Muscle of leg (tissue), 11 donors: ENCODE measurements around the gene KLHL7. TPM values are rescaled to one million over a fixed set of nuclear protein-coding genes. Genes with fewer than 3 reads are reported as not detected.
"Not testable (repeated sequence)": the region's sequence is repeated elsewhere in the genome, so short reads cannot be mapped to it uniquely, and the experiment has no call there.

Experiments
- DNase-seq: peaks from one replicate; pipeline ENCODE4 v3.0.0; 2013
- H3K27ac ChIP-seq: one replicate; pipeline ENCODE4 v1.5.1; 2013; ENCODE audit warnings: mild to moderate bottlenecking, low read length, control low read depth
- H3K27me3 ChIP-seq: one replicate; pipeline ENCODE4 v1.6.1; 2013; ENCODE audit warnings: low read length; ENCODE audit not compliant: control insufficient read depth, insufficient read depth
- H3K36me3 ChIP-seq: one replicate; pipeline ENCODE4 v1.6.1; 2013; ENCODE audit warnings: low read length; ENCODE audit not compliant: control insufficient read depth, insufficient read depth
- H3K4me1 ChIP-seq: one replicate; pipeline ENCODE4 v1.6.1; 2013; ENCODE audit warnings: low read length; ENCODE audit not compliant: control insufficient read depth, insufficient read depth
- H3K4me3 ChIP-seq: one replicate; pipeline ENCODE4 v1.5.1; 2013; ENCODE audit warnings: low read length, control low read depth
- H3K9me3 ChIP-seq: replicated peaks from 2 replicates; pipeline ENCODE4 v1.6.1; 2013; ENCODE audit warnings: low read depth, low read length; ENCODE audit not compliant: control insufficient read depth
- WGBS: methylation state at CpG from one replicate; pipeline ENCODE4 v1.1.5; 2013; ENCODE audit warnings: missing lambda C conversion rate; ENCODE audit not compliant: insufficient coverage; 5-methylcytosine and 5-hydroxymethylcytosine counted together
- polyA plus RNA-seq, 8 donors: library from polyadenylated mRNA; unstranded; fragments of 120-200 nt; gene quantifications; one replicate each; pipeline versions ENCODE4 v1.2.1 to v1.2.3, GENCODE V29; 2013; ENCODE audit warnings: inconsistent platforms in 1 of 8, low replicate concordance in 1 of 8; ENCODE audit not compliant: insufficient read length in 8 of 8, insufficient read depth in 1 of 8
- total RNA-seq: library from RNA; stranded (reverse); fragments of 120-200 nt; gene quantifications from one replicate; pipeline ENCODE4 v1.2.4, GENCODE V29; 2013

Gene KLHL7
- total and polyA plus RNA-seq, 9 donors: 17.6 to 29.6 (median 21.9) TPM

- no peaks in the 10 kb centered on the region for H3K4me1 ChIP-seq
- H3K36me3 ChIP-seq: peaks cover 26% of the 10 kb centered on the region
- H3K4me3 ChIP-seq: no peak overlapping the region
- no peak overlapping the region for H3K27ac ChIP-seq
- no peaks in the 10 kb centered on the region for H3K9me3 ChIP-seq
- no peak for DNase-seq
- WGBS: 88% methylated on average over 2 of the region's 2 CpGs
- no peaks in the 10 kb centered on the region for H3K27me3 ChIP-seq
Observed at GRCh38 chr7:23191022-23191421, 85.4 kb downstream of the KLHL7 start.

- H3K36me3 ChIP-seq: peaks cover 22% of the 10 kb centered on the region
- H3K4me1 ChIP-seq, H3K27ac ChIP-seq, H3K9me3 ChIP-seq, DNase-seq, H3K4me3 ChIP-seq, H3K27me3 ChIP-seq: not testable (repeated sequence)
- WGBS: 96% methylated on average over 24 of the region's 27 CpGs
Observed at GRCh38 chr7:23193650-23194227, 88.2 kb downstream of the KLHL7 start.

GRCh38 chr7:23196306-23196705, 90.7 kb downstream of the KLHL7 start:
- Histone ChIP-seq H3K36me3 (peaks cover 38% of the 10 kb centered on the region), H3K4me1 (no peaks in the 10 kb centered on the region), H3K9me3 (no peaks in the 10 kb centered on the region), H3K4me3 (no peak overlapping the region), H3K27me3 (no peaks in the 10 kb centered on the region), H3K27ac (no peak overlapping the region)
- WGBS: 20% methylated on average over 1 of the region's 5 CpGs
- no peak for DNase-seq

GRCh38 chr7:23197745-23198144, 92.2 kb downstream of the KLHL7 start:
- not testable (repeated sequence) for H3K9me3 ChIP-seq, DNase-seq, H3K27me3 ChIP-seq, H3K4me1 ChIP-seq, H3K27ac ChIP-seq, H3K4me3 ChIP-seq
- H3K36me3 ChIP-seq: peaks cover 34% of the 10 kb centered on the region
- 91% methylated on average over 4 of the region's 5 CpGs for WGBS

- H3K27me3 ChIP-seq: no peaks in the 10 kb centered on the region
- H3K36me3 ChIP-seq: peaks cover 27% of the 10 kb centered on the region
- H3K4me3 ChIP-seq: no peak overlapping the region
- no peak for DNase-seq
- H3K4me1 ChIP-seq: no peaks in the 10 kb centered on the region
- no peaks in the 10 kb centered on the region for H3K9me3 ChIP-seq
- H3K27ac ChIP-seq: no peak overlapping the region
- 100% methylated on average over 1 of the region's 2 CpGs for WGBS
Observed at GRCh38 chr7:23200331-23200730, 94.7 kb downstream of the KLHL7 start.

- no CpG with 5 or more reads among the region's 1 CpG for WGBS
- Histone ChIP-seq H3K4me3 (no peak overlapping the region), H3K9me3 (no peaks in the 10 kb centered on the region), H3K36me3 (peaks cover 22% of the 10 kb centered on the region), H3K27ac (no peak overlapping the region), H3K4me1 (peaks cover 5% of the 10 kb centered on the region), H3K27me3 (no peaks in the 10 kb centered on the region)
- no peak for DNase-seq
Observed at GRCh38 chr7:23204241-23204640, 98.7 kb downstream of the KLHL7 start.

- peaks cover 9% of the 10 kb centered on the region for H3K36me3 ChIP-seq
- WGBS: no CpG with 5 or more reads among the region's 2 CpGs
- peak overlapping the region; percentile 5 for H3K27ac ChIP-seq
Observed at GRCh38 chr7:23205577-23205908, 100.0 kb downstream of the KLHL7 start.

GRCh38 chr7:23205909-23206767, 100.6 kb downstream of the KLHL7 start:
- peaks cover 7% of the 10 kb centered on the region for H3K36me3 ChIP-seq
- WGBS: 15% methylated on average over 66 of the region's 76 CpGs
- H3K4me3 ChIP-seq: peak overlapping the region; percentile 28
- peaks cover 5% of the 10 kb centered on the region for H3K4me1 ChIP-seq
- peak; percentile 51 for DNase-seq
- H3K27ac ChIP-seq: peak overlapping the region; percentile 83
- no peaks in the 10 kb centered on the region for H3K27me3 ChIP-seq
- H3K9me3 ChIP-seq: no peaks in the 10 kb centered on the region

More at GRCh38 chr7:23205577-23205908, 100.0 kb downstream of the KLHL7 start:
- Histone ChIP-seq H3K9me3 (no peaks in the 10 kb centered on the region), H3K4me1 (peaks cover 5% of the 10 kb centered on the region), H3K4me3 (peak overlapping the region; percentile 28), H3K27me3 (no peaks in the 10 kb centered on the region)
- DNase-seq: no peak

- Histone ChIP-seq H3K27ac (peak overlapping the region; percentile 15), H3K27me3 (no peaks in the 10 kb centered on the region), H3K4me1 (peaks cover 5% of the 10 kb centered on the region), H3K9me3 (no peaks in the 10 kb centered on the region), H3K36me3 (peaks cover 3% of the 10 kb centered on the region), H3K4me3 (no peak overlapping the region)
- peak; percentile 8 for DNase-seq
- no CpG with 5 or more reads among the region's 2 CpGs for WGBS
Observed at GRCh38 chr7:23207021-23207420, 101.4 kb downstream of the KLHL7 start.

- H3K27ac ChIP-seq: no peak overlapping the region
- no peaks in the 10 kb centered on the region for H3K27me3 ChIP-seq
- peaks cover 3% of the 10 kb centered on the region for H3K36me3 ChIP-seq
- no peak for DNase-seq
- no peak overlapping the region for H3K4me3 ChIP-seq
- WGBS: no CpG with 5 or more reads among the region's 3 CpGs
- H3K4me1 ChIP-seq: peaks cover 5% of the 10 kb centered on the region
- no peaks in the 10 kb centered on the region for H3K9me3 ChIP-seq
Observed at GRCh38 chr7:23207884-23208283, 102.3 kb downstream of the KLHL7 start.
